Renal pelvis (tissue), 12 donors: ENCODE data around the gene TMCC1. TPM values are rescaled to one million over a fixed set of nuclear protein-coding genes. Genes with fewer than 3 reads are reported as not detected.
"Not testable (repeated sequence)": the region's sequence is repeated elsewhere in the genome, so short reads cannot be mapped to it uniquely, and the experiment has no call there.

Experiments
- DNase-seq: peaks from one replicate; pipeline ENCODE4 v3.0.0-alpha.2; 2013
- long read RNA-seq, 16 experiments: transcript quantifications; one replicate each; lab custom pipeline, GENCODE V29; 2026
- polyA plus RNA-seq, 3 donors: library from polyadenylated mRNA; unstranded; fragments of 120-200 nt; gene quantifications; one replicate each; pipeline ENCODE4 v1.2.1, GENCODE V29; 2013; ENCODE audit not compliant: insufficient read length in 3 of 3

TMCC1 gene
- 10 to 100 TPM; 22.2 to 28.4 (median 22.8) TPM for polyA plus RNA-seq
- long read RNA-seq, donor 1, full-length matches to known transcripts, result 1 of 1 reads
- long read RNA-seq, donor 1, partial matches to known transcripts, result 0 of 1 reads
- long read RNA-seq, donor 1, other reads (novel, unspliced or antisense), result 0 of 1 reads
- long read RNA-seq, donor 2, partial matches to known transcripts, result 0 of 2 reads
- long read RNA-seq, donor 2, other reads (novel, unspliced or antisense), result 0 of 2 reads
- long read RNA-seq, donor 3, result 0 reads
- long read RNA-seq, donor 4, partial matches to known transcripts, result 0 of 2 reads
- long read RNA-seq, donor 4, other reads (novel, unspliced or antisense), result 0 of 2 reads
- long read RNA-seq, donor 5, result 0 reads
- long read RNA-seq, donor 6, result 0 reads
- long read RNA-seq, donor 7, partial matches to known transcripts, result 0 of 1 reads
- long read RNA-seq, donor 7, other reads (novel, unspliced or antisense), result 0 of 1 reads
- long read RNA-seq, donor 8, result 0 reads
- long read RNA-seq, donor 9, partial matches to known transcripts, result 0 of 1 reads
- long read RNA-seq, donor 9, other reads (novel, unspliced or antisense), result 0 of 1 reads
- long read RNA-seq, donor 10, result 0 reads
- long read RNA-seq, donor 11, result 0 reads
- long read RNA-seq, donor 12, result 0 reads
- long read RNA-seq, donor 13, partial matches to known transcripts, result 0 of 2 reads
- long read RNA-seq, donor 13, other reads (novel, unspliced or antisense), result 0 of 2 reads
- long read RNA-seq, donor 14, result 0 reads
- long read RNA-seq, donor 15, partial matches to known transcripts, result 0 of 2 reads
- long read RNA-seq, donor 15, other reads (novel, unspliced or antisense), result 0 of 2 reads
- long read RNA-seq, donor 16, partial matches to known transcripts, result 0 of 3 reads
- long read RNA-seq, donor 16, other reads (novel, unspliced or antisense), result 0 of 3 reads

DNA sequence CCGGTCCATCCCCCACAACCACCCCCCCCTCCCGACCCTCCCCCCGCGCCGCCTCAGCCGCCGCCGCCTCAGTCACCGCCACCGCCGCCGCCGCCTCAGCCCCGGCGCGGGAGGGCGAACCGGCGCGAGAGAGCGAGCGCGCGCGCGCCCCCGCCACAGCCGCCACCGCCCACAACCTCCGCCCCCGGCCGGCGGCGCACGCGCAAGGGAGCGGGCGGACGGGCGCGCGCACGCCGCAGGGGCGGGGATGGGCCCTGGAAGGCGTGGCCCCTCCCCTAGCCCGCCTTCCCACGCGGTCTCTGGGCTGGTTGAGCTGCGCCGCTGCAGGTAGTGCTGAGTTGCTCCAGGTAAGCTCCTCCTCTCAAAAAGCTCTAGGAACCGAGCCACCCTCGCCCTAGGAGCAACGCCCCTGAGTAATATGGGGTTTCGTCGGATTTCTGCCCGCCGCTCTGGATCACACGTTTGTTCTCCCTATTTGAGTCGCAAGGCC is at the start of gene TMCC1:
TMCC1 (minus strand) TSS at position 131 of the 490 bp plus-strand sequence.
- DNase-seq, result peak; percentile 90

DNA sequence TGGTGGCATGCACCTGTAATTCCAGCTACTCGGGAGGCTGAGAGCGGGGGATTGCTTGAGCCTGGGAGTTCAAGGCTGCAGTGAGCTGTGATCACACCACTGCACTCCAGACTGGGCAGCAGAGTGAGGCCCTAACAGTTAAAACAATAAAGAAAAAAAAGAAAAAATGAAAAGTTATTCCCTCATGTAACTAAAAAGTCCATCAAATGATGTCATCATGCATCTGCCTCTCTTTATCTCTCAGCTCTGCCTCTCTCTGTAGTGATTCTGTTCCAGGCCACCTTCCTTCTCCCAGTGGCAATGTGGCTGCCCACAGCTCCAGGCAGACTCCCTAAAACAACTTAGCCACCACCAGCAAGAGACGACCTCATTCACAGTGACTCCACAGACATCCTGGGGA is 49.5 kb upstream of the TMCC1 start:
- no peak for DNase-seq

DNA sequence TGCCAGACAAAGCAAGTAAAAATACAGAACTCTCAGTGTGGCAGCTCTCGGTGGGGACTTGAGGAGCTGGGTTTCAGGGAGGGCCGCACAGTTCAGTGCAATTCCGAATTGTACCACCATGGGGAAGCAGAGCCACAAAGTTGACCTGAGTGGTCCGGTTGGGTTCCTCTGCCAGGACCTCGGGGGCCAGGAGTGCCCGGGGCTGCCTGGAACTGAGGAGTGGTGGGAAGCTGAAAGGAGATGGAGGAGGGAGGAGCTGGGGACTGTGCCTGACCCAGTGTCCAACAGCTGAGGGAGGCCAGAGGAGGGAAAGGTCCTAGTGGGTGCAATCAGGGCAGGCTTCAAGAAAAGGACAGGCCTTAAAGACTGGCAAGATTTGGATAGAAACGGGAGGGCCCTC is 48.8 kb upstream of the TMCC1 start:
- peak; percentile 55 for DNase-seq

DNA sequence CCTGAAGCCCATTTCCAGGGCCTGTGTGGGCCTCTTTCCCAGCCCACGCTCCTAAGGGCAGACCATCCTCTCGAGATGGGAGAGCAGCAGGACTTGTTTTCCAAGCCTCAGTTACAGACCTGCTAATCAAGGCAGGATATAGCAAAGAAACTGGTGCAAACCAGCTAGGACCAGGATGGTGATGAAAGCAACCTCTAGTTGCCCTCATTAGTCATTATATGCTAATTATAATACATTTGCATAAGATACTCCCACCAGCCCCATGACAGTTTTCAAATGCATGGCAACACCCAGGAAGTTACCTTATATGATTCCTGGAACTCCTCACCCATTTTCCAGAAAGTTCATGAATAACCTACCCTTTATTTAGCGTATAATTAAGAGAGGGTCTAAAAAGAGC is 46.6 kb upstream of the TMCC1 start:
- no peak for DNase-seq

DNA sequence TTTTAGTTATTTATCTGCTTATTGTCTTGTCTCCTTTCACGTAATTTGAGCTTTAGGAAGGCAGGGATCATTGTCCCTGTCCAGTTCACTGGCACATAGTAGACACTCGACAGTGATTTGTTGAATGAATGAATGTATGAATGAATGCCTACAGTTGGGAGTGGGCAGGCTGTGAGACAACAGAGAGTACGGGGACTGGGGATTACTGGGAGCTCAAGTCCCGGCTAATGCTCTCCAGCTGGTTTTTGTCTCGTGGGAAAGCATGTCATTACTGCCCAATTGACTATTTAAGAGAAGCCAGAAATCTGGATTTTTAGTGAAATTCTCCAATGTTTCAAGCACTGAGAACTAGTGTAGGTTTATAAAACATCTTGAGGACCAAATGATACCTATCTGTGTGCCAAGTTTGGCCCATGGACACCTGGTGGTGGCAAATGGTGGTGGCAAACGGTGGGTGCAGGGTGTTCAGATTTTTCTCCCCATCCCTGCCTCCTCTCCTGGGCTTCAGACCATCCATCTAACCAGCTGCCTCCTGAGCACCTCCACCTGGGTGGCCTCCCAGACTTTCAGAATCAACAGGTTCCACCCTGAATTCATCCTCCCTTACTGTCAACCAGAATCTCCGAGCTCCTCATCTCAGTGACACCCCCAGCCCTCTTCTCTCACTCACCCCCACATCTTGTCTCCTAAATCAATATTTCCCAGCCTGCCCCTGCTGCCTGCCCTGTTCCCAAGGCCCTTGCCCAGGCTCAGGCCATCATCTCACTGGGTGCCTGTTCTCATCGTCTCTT is 44.8 kb upstream of the TMCC1 start:
- DNase-seq, result no peak

DNA sequence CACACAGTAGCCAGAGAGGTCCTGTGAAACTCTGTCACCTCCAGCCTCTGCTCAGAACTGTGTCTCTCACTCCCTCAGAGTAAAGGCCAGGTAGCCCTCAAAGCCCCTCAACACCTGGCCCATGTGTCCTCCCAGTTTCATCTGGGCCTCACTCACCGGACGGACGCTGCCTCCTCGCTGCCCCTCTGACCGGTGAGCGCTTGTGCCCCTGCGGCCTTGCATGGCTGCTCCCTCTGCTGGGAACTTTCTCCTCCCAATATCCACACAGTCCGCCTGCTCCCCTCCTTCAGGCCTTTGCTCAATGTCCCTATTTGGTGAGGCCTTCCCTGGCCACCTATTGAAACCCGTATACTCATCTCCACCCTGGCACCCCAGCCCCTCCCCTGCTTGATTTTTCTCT is 44.2 kb upstream of the TMCC1 start:
- DNase-seq, result no peak

DNA sequence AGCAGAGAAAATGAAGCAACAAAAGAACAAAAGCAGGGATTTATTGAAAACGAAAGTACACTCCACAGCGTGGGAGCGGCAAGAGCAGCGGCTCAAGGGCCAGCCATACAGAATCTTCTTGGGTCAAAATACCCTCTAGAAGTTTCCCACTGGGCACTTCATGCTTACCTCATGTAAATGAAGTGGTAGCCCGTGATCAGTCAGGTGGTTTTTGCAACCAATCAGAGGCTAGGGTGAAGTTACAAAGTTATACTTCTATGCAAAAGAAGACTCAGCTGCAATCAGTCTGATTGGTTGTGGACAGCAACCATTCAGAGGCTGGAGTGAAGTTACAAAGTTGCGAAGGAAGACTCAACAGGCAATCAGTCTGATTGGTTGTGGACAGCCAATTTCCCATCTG is 43.2 kb upstream of the TMCC1 start:
- DNase-seq, result no peak

DNA sequence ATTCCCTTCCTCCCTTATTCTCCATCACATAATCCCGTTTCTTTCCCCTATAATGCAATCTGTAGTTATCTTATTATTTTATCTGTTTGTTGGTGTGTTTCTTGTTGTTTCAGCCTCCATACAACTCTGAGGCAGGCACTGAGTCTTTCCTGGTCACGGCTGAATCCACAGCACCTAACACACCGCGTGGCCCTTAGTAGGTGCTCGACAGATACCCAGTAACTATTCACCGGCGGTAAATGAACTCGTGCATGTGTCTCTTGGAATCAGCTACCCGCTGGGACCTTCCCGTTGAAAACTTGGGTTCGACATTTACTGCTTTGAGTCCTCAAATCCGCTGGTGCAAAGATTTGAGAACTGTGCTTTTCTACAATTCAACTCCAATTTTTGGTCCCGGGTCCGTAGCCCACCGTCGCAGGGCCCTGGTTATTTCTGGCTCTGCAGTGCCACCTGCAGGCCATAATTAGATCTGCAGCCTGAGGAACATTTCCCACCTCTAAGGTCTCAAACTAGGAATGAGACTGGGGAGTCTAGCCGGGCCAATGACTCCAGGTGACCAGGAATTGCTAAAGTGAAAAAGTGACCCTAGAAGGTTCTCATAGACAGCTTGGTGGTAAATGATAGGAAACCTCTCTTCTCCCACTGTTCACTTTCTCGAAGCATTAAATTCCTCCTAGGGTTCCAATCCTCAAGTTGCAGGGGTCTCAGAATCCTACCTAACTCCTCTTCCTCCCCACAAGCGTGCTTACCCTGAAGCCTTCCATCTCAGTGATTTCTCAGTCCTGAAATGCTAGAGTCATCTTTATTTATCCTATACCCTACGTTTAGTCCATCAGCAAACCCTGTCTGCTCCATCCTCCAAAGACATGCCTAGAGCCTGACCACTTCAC is 41.0 kb upstream of the TMCC1 start:
- DNase-seq, result peak; percentile 42

DNA sequence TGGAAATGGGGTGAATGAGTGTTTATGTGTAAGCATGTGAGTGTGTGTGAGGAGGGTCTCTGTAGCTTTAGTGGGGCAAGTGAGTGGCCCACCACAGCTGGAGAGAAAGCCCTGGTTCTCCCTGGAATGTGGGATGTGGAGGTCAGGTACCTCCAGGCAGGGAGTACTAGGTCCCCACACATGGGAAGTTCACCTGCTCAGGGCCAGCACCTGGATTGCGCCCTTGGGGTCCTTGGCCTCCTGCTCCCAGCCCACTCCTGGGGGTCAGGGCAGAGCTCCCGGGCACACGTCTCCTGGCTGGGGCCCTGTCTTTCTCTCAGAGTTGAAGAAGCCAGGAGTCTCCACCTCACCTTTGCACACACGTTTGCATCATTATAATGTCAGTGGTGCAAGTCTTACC is 40.0 kb upstream of the TMCC1 start:
- no peak for DNase-seq

DNA sequence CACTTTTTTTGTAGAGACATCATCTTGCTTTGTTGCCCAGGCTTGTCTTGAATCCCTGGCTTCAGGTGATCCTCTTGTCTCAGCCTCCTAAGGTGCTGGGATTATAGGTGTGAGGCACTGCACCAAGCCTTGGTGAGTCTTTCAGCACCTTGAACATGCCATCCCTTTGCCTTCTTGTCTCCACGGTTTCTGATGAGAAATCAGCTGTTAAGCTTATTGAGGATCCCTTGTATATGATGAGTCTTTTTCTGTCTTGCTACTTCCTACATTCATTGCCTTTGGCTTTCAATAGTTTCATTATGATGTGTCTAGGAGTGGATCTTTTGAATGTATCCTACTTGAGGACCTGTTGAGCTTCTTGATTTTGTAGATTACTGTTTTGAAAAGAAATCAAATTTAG is 35.9 kb upstream of the TMCC1 start:
- DNase-seq, result no peak

DNA sequence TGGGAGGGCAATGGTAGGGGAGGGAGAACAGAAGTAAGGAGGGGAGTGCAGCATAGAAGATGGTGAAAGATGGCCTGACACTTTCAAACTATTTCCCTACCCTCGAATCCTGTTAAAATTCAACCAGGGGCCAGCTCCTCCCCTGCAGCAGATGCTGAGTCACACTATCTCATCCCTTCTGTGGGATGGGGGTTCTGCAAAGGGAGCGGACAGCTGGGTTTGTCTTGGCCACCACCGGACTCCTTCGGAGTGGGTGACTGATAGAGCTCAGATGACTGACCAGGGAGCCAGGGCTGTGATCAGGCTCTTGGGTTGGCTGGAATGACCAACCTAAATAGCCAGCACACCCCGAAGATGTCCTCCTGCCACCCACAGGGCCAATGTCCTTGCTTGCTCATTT is 33.6 kb upstream of the TMCC1 start:
- no peak for DNase-seq

DNA sequence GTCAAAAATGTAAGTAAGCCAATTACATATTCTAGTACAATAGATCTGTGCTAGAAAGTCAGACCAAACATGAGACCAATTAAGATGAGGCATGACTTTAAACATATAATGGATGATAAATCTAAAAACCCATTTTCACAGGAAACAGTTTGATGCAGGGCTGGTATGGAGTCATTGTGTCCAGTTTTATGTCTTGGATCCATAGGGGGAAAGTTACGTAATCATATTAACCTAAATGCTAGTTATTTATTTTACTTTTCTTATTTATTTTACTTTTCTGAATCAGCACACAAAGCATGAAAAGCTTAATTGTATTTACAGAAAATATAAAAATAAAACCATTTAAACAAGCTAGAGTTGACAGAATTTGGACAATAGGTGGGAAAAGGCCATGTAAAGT is 26.3 kb upstream of the TMCC1 start:
- no peak for DNase-seq

DNA sequence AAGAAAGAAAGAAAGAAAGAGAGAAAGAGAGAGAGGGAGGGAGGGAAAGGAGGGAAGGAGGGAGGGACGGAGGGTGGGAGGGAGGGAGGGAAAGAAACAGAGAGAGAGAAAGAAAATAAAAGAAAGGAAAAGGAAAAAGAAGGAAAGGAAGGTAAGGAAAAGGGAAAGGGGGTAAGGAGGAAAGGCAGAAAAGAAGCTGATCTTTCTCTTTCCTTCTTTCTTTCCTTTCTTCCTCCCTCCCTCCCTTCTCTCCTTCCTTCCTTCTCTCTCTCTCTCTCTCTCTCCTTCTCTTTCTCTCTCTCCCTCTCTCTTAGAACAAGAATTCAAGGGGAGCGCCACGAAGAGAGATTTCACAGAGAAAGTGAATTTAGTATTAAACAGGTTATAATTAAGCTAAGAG is 25.8 kb upstream of the TMCC1 start:
- no peak for DNase-seq

DNA sequence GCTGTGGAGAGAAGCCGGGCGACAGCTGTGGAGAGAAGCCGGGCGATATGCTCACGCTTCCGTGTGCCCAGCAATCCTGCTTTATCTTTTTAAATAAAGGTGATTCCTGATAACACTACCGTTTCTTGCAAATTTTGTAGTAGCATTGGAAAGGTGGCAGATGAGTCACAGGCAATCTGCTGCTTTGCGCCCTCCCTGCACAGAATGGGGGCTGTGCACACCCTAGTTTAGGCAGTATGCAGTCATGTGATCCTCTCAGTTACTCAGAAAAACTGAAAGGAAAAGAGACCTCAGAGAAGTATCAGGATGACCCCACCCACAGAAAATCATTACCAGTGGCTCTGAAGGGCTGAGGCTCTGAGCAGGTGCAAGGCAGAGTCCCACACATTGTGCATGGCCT is 24.9 kb upstream of the TMCC1 start:
- DNase-seq, result no peak

DNA sequence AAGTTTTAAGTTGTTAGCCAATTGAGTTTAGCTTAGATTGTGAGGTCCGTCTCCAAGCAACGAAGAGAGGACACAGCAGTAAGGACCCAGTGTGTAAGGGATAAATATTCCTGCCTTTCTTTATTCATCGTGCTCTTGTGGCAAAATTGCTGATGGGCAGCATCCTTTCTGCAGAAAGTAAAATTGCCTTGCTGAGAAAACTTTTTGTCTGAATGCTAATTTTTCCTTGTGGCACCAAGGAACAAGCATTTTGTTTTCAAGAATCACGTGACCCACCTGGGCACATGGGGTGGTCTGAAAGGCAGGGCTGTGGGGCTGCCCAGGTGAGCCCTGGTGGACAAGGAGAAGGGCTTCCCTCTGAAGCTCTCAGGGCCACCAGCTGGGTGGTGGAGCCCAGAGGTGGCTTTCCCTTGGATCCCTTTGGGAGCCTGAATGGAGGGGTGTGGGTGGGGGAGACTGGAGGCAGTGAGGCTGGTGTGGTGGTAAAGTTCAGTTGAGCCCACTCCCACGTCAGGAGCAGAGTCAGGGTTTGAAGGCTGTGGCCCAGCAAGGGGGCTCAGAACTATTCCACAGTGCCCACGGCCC is 24.0 kb upstream of the TMCC1 start:
- DNase-seq, result no peak

DNA sequence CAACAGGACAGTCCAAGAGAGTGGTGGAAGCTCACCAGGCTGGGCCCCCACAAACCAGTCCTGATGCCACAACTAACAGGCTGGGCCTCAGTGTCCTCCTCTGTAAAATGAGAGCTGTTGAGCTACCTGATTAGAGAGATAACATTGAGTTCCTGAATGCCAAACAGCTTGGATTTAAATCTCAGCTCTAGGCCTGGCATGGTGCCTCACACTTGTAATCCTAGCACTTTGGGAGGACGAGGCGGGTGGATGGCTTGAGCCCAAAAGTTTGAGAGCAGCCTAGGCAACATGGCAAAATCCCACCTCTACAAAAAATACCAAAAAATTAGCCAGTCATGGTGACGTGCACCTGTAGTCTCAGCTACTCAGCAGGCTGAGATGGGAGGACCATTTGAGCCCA is 20.1 kb upstream of the TMCC1 start:
- DNase-seq, result no peak

DNA sequence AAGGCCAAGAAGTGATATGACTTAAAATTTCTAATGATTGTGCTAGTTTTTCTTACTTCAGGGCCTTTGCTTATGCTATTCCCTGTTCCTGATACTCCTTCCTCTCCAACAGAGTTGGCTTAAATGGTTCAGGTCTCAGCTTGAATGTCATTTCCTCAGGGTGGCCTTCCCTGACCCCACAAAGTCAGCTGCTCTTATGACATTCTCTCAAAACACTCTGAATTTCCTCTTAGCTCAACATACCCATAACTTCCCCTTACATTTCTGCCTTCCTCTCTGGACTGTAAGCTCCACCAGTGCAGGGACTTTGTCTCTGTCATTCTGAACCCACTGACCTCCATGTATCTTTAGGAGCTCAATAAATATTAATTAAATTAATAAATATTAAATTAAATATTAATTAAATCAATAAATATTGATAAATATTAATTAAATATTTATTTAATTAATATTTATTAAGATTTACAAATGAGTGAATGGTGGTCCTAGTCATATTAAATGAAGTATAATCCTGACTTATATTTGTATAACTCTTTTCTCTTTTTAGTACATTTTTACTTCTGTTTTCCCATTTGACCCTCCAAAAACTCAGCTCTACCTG is 17.9 kb upstream of the TMCC1 start:
- no peak for DNase-seq

DNA sequence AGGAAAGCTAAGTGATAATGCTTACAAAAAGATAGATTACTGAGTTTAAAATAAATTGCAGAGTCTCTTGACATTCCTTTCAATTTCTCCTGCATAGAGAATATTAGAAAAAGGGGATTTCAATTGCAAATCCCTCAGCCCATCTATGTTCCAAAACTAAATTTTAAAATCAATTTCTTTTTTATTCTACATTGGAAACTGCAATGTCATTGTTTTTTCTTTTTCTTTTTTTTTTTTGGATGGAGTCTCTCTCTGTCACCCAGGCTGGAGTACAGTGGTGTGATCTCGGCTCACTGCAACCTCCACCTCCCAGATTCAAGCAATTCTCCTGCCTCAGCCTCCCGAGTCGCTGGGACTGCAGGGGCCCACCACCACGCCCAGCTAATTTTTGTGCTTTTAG is 15.7 kb upstream of the TMCC1 start:
- not testable (repeated sequence) for DNase-seq

DNA sequence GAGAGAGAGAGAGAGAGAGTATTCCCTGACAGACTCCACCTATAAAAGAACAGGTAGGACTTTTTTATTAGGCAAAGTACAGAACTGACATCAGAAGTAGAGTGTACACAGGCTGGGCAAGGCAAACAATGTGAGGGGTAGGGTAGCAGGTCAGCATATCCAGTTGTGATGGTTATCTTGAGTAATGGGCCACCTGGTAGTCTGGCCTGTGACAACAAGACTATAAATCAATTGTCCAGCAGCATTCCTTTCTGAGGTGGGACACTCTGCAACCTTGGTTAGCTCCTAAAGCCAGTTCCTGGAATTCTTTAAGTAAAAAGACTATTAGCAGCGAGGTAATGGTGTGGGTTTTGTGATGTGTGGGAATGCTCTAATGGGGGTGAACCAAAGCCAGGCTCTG is 14.9 kb upstream of the TMCC1 start:
- DNase-seq, result no peak

DNA sequence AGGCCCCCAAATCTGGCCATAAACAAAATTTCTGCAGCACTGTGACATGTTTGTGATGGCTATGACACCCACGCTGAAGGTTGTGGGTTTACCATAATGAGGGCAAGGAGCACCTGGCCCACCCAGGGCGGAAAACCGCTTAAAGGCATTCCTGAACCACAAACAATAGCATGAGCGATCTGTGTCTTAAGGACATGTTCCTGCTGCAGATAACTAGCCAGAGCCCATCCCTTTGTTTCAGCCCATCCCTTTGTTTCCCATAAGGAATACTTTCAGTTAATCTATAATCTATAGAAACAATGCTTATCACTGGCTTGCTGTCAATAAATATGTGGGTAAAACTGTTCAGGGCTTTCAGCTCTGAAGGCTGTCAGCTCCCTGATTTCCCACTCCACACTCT is 7.8 kb upstream of the TMCC1 start:
- DNase-seq, result not testable (repeated sequence)
